GM18907 (cell line): Measurements from ENCODE around the gene GMDS.

Experiments used
- ATAC-seq: cut with Tn5 transposase; IDR thresholded peaks from one replicate; pipeline ENCODE4 v1.9.1; 2021; ENCODE audit warnings: mild to moderate bottlenecking, moderate library complexity; ENCODE audit not compliant: unreplicated experiment

The GMDS gene

GRCh38 chr6:1957746-1958145 lies 287.7 kb downstream of the GMDS start:
- no peak for ATAC-seq

- ATAC-seq = no peak
These were observed 292.6 kb downstream of the GMDS start for GRCh38 chr6:1952740-1953360.

GRCh38 chr6:1950631-1951030 lies 294.8 kb downstream of the GMDS start:
- no peak for ATAC-seq

- no peak for ATAC-seq
These were observed 295.9 kb downstream of the GMDS start for GRCh38 chr6:1949538-1949937.

- no peak for ATAC-seq
These were observed 297.5 kb downstream of the GMDS start for GRCh38 chr6:1947922-1948321.

DNA sequence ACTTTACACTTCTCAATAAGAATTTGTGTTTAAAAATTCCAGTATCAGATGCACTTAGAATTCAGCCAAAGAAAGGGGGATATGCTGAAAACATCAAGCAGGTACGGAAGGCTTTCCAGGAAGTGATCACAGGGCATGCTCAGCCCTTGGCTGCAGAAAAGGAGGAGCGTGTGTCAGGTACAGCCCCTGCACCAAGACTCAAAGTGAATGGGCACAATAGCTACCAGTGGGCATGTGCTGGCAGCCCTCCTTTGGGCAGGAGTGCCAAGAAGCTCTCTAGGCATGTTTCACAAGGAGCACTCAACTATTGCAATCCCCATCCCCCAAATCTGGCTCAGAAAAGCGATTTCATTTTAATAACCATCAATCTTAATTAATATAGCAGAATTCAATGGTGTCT lies 298.8 kb downstream of the GMDS start:
- no peak for ATAC-seq

DNA sequence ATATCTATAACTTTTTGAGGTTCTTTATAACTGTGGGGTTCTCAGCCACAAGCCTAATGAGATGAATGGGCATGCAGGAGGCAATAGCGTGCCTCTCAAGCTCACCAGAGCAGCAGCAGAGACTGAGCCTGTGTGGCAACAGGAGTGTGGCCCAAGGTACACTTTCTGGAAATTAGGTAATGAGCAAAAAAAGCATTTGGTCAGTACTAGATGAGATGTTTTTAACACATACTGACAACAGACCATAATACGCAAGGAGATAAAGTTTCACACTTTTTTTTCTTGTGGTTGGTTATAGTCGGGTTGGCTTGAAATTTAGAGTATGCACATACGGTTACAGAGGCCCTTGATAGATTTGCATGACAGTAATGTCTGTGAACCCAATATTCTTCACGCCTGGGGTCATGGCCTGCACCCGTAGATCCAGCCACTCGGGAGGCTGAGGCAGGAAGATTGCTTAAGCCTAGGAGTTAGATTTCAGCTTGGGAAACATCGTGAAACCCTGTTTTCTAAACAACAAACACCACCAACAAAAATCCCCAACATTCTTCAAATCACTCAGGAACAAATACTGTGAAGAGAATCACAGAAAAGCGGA lies 300.1 kb downstream of the GMDS start:
- ATAC-seq = no peak

- ATAC-seq = no peak
These were observed 302.6 kb downstream of the GMDS start for GRCh38 chr6:1942834-1943233.

DNA sequence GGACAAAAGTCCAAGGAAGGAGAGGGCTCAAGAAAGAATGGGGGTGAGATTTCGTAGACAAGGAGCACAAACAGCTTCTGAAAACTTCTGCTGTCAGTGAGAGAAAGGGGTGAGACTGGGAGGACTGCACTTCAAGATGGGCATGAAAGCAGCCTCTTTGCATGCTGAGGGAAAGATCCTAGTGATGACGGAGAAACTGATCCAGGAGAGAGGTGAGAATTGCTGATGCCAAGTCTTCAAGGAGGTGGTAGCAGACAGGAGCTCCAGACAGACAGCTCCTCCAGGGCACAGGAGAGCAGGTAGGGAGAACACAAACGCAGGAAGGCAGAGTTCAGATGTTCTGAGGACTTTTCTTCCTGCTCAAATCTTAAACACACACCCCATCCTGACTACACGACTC lies 303.9 kb downstream of the GMDS start:
- ATAC-seq = no peak

DNA sequence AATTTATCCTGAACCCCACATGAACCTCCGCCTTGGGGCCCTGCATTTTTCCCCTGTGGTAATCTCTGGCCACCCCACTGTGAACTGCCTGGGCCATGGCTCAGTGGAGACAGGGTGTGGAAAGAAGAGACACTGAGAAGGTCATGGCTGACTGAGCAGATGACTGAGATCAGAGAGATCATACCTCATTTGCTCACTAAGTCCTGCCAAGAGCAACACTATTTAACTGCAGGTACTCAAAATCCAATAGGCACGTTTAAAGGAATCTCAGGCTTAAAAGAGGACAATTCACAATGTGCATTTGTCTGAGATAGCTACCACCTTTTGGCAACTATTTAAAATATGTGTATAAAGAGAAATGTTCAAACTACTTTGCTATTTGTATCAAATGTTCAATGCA lies 305.0 kb downstream of the GMDS start:
- ATAC-seq = no peak

DNA sequence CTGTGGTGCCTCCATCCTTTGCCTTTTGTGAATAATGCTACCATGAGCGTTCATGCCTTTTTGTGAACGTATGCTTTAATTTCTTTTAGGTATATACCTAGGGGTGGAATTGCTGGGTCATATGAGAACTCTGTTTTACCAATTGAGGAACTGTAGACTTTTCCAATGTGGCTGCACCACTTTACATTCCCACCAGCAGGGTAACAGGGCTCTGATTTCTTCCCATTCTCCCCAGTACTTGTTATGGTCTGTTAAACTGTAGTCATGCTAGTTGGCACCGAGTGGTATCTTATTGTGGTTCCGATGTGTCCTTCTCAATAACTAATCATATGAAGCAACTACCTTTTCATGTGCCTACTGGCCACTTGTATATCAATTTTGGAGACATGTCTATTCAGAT lies 312.1 kb downstream of the GMDS start:
- no peak for ATAC-seq

- ATAC-seq = no peak
These were observed 313.6 kb downstream of the GMDS start for GRCh38 chr6:1931817-1932216.

DNA sequence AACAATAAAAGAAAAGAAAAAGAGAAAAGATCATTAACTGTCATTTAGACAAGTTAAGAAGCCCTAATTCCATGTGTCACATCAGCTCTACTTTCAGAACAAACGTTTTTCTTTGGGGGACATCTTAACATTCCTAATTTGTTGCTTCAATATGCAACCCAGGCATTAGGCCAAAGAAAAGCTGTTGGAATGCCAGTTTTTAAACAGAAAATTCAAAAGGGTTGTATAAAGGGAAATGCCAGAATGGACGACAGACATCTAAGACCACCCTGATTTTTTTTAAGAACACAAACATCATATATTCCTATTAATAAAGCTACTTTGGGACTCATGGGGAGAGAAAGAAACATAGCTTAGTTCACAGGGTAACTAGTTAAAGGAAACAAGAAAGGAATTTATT lies 315.0 kb downstream of the GMDS start:
- no peak for ATAC-seq

DNA sequence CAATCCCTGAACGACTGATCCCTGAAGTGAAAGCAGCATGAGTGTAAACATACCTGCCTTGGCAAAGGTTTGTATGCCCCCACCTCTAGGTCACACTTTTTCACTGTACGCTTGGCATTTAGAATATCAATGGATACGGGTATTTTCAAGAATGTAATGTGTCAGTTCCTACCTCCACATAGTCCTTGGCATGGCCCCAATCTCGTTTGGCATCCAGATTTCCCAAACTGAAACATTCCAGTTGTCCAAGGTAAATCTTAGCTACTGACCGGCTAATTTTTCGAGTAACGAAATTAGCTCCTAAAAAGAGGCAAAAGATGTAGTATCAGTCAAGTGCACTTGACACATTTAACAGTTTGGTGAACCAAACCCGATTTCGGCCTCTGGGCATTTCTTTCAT lies 315.5 kb downstream of the GMDS start:
- ATAC-seq = no peak

- no peak for ATAC-seq
These were observed 319.5 kb downstream of the GMDS start for GRCh38 chr6:1925743-1926430.

DNA sequence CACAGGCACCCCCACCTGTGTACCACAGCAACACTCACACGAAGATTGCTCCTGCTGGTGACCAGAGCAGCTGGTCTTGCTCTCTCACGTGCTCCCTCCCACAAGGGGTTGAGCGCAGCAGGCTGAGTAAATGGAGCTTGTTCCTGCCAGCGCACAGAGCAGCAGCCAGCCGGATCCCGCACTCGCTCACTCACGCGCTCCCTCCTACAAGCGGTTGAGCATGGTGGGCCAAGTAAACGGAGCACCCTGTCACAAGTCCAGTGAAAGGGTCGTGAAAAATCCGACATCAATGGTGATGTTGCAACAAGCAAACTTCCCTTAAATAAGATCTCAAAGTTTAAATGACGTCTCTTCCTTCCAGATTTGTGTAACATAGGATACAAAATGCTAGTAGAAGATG lies 322.0 kb downstream of the GMDS start:
- ATAC-seq = no peak

DNA sequence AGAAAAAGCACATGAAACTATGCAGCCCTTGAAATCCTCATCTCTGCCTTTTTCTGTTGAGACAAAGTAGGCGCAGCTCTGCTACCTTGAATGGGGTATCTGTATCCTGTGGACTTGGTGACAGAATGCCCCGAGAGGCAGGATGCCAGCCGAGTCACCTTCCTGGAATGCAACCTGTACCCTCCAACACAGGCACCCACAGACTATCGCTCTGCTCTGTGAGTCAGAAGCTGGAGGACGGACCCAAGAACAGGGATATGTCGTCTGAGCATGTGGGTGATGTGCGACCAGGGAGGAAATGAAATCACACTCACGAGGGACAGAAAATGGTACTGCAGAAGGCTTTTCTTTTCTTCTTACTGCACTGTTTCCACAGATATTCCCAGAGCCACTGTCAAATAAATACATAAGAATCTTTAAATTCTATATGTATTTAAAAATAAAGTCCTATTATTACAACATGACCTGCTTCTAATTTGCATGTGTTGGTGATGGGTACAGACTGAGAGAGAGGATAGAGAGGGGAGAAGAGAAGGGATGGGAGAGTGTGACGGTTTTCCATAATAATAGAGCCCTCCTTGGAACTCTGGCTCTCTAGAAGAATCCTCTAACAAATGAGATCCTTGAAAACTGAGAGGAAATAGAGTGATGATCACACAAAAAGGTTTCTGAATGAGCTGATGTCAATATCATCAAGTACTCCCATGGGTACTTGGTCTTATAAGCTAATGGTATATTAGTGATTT lies 327.6 kb downstream of the GMDS start:
- no peak for ATAC-seq

DNA sequence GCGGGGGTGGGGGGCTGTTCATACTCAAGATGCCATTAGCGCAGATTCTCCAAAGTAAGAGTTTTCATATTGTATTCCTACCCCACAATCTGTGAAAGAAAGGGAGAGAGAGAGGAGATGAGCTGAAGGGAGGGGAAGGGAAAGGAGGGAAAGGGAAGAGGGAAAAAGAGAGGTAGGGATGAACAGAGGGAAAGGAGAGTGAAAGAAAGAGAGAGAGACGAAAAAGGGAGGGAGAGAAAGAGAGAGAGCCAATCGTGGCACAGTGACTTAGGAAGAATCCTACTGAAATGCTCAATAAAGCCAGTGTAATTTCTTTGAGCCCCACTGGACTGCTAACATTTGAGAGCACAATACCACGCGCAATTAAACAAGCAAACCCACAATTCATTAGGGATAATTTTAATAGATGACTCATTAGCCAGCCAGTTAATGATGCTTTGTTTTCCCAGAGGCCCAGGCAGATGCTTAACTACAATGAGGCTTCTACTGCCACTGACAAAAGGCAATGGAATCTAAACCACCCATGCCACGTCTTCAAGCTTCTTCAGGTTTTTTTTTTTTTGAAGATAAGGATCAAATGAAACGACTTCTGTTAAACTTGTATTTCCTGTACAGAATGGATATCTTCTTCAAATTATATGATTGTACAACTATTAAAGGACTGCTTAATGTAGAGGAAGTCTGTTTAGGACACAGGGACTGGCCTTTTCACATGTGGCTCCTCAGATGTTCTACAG lies 328.9 kb downstream of the GMDS start:
- no peak for ATAC-seq

GRCh38 chr6:1915226-1915625 lies 330.2 kb downstream of the GMDS start:
- ATAC-seq = no peak

DNA sequence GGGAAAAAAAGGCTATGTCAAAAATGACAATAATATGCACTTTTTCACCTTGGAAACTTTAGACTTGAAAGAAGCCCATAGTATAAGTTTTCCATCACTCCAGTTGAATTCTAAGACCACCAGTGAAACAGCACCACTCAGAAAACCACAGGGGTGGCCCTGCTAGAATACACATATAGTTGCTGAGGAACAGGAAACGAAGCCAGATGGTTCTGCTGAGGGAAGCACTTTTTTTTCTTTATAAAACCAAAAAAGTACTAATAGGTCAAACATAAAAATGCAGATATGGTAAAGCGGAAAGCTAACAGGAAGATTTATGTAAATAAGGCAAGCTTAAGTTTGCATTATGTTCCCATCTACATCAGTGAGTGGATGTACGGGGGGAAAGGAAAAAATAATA lies 331.8 kb downstream of the GMDS start:
- ATAC-seq = no peak

GRCh38 chr6:1912731-1913130 lies 332.7 kb downstream of the GMDS start:
- no peak for ATAC-seq
